ENCODE results near the gene DLL3.
"Not testable (repeated sequence)": the region's sequence is repeated elsewhere in the genome, so short reads cannot be mapped to it uniquely, and the experiment has no call there.

Gene DLL3, protein sequence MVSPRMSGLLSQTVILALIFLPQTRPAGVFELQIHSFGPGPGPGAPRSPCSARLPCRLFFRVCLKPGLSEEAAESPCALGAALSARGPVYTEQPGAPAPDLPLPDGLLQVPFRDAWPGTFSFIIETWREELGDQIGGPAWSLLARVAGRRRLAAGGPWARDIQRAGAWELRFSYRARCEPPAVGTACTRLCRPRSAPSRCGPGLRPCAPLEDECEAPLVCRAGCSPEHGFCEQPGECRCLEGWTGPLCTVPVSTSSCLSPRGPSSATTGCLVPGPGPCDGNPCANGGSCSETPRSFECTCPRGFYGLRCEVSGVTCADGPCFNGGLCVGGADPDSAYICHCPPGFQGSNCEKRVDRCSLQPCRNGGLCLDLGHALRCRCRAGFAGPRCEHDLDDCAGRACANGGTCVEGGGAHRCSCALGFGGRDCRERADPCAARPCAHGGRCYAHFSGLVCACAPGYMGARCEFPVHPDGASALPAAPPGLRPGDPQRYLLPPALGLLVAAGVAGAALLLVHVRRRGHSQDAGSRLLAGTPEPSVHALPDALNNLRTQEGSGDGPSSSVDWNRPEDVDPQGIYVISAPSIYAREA

DNA sequence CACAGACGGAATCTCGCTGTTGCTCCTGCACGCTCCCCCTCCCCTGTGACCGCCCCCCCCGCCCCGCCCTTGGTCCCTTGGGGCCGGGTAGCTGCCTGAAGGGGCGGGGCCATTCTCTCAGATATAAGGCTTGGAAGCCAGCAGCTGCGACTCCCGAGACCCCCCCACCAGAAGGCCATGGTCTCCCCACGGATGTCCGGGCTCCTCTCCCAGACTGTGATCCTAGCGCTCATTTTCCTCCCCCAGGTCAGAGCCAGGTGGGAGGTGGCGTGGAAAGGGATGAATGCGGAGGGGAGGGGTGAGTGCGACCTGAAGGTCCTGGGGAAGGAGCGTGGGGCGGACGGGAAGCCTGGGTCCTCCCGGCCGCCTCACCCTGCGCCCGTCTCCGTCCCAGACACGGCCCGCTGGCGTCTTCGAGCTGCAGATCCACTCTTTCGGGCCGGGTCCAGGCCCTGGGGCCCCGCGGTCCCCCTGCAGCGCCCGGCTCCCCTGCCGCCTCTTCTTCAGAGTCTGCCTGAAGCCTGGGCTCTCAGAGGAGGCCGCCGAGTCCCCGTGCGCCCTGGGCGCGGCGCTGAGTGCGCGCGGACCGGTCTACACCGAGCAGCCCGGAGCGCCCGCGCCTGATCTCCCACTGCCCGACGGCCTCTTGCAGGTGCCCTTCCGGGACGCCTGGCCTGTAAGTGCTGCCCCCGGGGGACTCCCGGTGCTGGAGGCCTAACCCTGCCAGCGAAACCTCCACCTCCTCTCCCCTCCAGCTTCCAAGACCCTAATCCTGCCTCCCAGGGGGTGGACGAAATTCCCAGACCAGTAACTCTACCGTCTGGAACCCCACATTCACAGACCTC is at the start of gene DLL3:
TSS of gene DLL3 (plus strand) at position 150 of the 845 bp plus-strand sequence. CDS start at position 178, 28 bp downstream.
- no peak for FAIRE-seq

DNA sequence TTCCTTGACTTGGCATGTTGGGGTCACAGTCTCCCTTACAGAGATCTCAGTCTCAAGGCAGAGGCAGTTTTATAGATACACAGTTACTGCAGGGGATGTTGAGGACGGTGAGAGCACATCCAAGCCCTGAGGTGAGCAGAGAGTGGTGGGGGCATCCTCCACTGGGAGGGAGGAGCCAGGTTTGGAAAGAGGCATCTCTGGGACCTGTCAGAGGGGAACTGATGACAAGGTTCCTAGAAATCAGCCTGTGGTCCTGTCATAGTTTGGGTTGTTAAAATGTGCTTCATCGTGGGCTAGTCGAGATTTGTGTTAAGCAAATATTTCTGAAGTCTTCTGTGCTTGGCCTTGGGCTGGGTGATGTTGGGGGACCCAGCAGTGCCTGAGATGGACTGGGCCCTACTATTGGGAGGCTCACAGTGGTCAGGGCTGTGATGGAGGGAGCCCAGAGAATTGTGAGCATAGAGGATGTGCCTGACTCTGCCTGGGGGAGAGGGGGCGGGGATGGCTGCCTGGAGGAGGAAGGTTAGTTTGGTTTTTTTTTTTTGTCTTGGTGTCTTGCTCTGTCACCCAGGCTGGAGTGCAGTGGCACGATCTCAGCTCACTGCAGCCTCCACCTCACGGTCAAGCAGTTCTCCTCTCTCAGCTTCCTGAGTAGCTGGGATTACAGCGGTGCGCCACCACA is 49.5 kb upstream of the DLL3 start:
- no peak for FAIRE-seq

DNA sequence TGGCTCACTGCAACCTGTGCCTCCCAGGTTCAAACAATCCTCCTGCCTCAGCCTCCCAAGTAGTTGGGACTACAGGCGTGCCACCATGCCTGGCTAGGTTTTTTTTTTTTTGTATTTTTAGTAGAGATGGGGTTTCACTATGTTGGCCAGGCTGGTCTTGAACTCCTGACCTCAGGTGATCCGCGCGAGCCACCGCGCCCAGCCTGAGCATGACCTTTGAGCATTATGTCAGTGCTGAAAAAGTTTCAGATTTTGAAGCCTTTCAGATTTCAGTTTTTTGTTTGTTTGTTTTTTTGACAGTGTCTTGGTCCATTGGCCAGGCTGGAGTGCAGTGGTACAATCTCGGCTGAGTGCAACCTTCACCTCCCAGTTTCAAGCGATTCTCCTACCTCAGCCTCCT is 47.5 kb upstream of the DLL3 start:
- not testable (repeated sequence) for FAIRE-seq

DNA sequence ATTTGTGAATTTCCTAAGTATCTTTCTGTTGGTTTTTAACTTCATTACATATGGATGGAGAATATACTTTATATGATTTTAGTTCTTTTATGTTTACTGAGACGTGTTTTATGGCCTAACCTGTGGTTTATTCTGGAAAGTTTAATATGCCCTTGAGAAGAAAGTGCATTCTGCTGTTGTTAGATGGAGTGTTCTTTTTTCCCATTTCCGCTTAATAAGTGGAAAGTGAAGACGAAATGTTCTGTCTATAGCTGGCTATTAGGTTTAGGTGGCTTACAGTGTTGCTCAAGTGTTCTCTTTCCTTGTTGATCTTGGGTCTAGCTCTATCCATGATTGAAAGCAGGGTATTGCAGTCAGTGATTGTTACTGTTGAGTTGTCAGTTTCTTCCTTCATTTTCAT is 35.3 kb upstream of the DLL3 start:
- FAIRE-seq, result no peak

DNA sequence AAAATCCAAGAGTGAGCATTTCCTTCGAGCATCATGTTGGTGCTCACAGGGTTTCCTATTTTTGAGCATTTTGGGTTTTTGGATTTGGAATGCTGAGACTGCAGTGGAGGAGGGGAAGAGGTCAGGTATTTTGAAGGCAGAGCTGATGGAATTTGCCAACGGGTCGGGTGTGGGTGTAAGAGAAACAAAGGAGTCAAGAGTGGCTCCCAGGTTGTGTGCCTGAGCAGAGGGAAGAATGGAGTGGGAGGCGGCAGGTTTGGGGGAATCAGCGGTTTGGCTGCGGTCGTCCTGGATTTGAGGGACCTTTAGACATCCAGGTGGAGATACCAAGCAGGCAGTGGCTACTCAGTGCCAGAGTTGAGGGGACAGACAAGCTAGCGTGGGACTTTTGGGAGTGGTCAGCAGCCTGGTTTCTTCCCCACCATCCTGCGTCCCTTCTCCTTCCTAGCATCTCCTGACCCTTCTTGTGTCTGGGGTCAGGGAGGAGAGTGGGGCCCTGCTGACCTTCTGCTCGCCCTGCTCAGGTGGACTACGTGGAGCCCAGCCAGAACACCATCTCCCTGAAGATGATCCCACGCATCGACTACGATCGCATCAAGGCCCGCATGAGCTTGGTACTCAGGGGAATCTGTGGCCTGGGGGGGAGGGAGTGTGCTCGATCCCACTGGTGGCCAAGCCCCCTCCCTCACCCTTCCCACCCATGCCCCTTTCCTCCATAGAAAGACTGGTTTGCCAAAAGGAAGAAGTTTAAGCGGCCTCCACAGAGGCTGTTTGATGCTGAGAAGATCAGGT is 32.6 kb upstream of the DLL3 start:
- FAIRE-seq, result no peak

DNA sequence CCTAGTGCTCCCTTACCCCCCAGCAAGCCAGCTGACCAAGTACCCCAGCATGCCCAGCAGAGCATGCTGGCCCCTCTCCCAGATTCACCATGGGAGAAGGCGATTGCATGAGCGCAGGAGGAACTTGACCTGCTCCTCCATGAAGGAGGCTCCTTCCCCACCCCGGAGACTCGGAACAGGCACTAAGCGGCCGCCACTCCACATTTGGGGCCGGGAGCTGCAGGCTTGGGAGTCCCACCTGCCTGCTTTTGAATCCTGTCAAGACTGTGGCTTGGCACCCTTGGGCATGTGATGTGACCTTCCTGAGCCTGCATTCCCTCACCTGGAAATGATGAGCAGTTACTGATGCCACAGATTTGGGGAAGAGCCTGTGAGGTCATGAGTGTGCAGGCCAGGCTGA is 30.8 kb upstream of the DLL3 start:
- FAIRE-seq, result no peak

DNA sequence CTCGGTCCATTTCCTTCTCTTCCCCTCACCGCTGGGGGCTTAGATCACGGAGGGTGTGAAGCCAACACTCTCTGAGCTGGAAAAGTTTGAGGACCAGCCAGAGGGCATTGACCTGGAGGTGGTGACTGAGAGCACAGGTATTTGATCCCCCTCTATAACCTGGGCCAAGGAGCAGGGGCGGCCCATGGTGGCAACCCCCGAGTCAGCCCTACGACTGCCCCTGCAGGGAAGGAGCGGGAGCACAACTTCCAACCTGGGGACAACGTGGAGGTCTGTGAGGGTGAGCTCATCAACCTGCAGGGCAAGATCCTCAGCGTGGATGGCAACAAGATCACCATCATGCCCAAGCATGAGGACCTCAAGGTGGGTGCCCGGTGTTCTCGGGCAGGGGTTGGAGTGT is 29.7 kb upstream of the DLL3 start:
- FAIRE-seq, result no peak

DNA sequence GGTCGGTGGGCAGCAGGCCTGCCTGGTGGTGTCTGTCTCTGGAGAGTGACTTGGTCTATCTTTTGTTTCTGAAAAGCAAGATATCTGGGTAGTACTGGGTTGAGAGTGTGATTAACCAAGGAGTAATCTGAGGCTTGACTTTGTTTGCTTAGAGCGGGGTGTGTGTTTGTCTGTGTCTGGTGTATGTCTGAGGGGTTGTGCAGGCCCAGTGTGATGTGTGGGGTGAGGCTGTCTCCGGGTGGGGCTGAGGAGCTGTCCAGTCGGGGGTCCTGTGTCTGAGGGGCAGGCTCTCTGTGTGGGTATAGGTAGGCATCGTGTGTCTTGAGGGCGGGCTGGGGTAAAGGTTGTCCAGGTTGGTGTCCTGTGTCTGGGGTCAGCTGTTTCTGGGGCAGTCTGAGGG is 29.2 kb upstream of the DLL3 start:
- FAIRE-seq, result no peak

DNA sequence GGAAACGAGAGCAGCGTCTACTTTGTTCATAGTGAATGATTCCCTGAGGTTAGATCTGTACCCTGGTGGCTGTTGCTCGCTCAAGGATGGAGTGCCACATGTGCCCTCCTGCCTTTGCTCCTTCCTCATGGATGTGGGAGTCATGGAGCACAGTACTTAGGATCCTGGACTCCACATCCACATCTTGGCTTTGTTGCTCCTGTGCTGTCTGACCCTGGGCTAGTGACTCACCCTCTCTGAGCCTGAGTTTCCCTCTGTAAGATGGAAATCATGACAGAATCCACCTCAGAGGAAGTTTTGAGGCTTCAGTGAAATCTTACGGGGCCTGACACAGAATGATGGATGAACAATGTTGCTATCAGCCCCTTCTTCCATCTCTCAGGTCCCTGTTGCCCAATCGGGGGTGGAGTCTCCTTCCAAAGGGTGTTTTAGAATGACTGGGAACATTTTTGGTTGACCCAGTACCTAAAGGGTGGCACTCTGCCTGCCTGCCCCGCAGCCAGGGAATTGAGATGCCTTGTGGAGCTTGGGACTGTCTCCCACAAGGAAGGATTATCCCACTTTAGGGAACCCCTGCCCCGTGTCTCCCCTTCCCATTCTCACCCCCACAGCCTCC is 27.9 kb upstream of the DLL3 start:
- no peak for FAIRE-seq

DNA sequence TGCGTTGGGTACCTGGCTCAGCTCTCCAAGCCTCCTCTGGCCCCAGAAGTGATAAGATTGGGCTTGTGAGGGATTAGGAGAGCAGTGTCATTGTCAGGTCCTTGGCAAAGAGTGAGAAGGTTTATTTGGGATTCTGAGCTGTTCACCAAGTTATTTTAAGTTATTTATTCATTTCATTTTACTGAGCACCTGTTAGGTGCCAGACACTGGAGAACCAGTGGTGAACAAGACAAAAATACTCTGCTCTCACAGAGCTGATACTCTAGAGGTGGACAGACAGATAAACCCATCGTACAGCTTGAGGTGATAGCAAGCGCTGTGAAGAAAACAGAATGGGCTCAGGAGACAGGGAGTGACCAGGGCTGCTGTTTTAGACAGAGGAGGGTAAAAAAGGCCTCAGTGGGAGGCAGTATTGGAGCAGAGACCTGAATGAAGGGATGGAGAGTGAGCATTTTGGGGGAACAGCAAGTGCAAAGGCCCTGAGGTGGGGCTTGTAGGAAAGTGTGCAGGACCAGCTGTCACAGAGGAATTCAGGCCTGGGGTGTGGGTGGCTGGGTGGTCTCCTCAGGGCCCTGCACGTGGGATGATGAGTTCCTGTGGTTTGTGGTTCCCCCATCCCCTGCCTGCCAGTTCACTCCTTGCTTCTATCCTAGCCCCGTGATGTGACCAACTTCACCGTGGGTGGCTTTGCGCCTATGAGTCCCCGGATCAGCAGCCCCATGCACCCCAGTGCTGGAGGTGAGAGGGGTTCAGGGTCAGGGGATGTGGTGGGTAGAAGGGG is 26.8 kb upstream of the DLL3 start:
- no peak for FAIRE-seq

DNA sequence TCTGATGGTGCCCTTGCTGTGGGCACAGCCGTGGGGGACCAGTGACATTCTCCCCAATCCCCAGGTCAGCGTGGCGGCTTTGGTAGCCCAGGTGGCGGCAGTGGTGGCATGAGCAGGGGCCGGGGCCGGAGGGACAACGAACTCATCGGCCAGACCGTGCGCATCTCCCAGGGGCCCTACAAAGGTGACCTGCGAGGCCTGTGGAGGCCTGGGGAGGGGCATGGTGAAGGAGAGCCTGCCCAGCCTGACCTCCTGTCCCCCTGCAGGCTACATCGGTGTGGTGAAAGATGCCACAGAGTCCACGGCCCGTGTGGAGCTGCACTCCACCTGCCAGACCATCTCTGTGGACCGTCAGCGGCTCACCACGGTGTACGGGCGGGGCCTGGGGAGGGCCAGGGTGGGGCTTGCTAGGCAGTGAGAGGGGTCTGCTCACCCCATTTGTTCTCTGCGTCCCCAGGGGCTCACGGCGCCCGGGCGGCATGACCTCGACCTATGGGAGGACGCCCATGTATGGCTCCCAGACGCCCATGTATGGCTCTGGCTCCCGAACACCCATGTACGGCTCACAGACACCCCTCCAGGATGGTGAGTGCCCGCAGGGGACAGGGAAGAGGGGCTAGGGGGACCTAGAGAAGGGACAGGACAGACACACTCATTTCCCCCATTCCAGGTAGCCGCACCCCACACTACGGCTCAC is 25.9 kb upstream of the DLL3 start:
- FAIRE-seq, result no peak

DNA sequence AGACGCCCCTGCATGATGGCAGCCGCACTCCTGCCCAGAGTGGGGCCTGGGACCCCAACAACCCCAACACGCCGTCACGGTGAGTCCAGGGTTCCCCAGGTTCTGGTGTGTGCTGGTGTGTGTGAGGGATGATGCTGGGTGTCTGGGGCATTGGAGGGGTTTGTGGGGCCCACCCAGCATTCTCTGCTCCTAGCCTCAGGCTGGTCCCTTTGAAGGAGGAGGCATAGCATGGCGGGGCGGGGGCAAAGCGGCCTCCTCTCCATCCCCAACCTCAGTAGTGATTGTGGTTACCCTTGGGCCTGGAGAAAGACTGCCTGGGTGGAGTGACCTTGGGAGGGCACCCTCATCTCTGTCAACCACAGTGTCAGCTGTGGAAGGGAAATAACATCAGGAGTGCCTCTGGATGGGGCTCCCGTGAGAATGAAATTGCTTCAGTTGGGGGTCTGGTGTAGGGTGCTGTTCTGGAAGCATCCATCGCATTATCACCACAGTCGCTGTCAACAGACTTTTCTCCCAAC is 25.2 kb upstream of the DLL3 start:
- no peak for FAIRE-seq

DNA sequence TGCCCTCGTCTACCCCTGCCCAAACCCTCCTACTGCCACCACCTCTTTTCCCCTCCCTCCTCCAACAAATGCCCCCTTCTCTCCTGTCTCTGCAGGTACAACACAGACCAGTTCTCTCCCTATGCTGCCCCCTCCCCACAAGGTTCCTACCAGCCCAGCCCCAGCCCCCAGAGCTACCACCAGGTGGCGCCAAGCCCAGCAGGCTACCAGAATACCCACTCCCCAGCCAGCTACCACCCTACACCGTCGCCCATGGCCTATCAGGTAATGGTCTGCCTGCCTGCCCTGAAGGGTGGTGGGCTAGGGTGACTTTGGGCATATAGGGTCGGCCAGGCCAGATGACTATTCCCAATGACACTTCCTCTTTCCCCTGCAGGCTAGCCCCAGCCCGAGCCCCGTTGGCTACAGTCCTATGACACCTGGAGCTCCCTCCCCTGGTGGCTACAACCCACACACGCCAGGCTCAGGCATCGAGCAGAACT is 24.6 kb upstream of the DLL3 start:
- no peak for FAIRE-seq

DNA sequence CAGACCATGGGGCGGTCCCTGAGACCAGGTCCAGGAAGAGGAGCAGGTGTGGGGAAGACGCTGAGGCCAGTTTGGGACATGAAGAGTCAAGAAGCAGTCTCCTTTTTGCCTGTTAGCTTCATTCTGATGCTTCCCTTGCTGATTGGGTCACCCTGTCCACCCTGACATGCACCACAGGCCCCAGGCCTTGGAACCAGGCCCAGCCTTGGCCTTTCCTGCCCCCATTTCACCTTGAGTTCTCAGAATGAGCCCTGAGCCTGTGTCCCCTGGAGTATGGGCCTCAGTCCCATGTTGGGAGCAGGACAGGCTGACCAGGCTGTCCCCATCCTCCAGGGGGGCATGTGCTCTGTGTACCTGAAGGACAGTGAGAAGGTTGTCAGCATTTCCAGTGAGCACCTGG is 23.0 kb upstream of the DLL3 start:
- FAIRE-seq, result no peak

DNA sequence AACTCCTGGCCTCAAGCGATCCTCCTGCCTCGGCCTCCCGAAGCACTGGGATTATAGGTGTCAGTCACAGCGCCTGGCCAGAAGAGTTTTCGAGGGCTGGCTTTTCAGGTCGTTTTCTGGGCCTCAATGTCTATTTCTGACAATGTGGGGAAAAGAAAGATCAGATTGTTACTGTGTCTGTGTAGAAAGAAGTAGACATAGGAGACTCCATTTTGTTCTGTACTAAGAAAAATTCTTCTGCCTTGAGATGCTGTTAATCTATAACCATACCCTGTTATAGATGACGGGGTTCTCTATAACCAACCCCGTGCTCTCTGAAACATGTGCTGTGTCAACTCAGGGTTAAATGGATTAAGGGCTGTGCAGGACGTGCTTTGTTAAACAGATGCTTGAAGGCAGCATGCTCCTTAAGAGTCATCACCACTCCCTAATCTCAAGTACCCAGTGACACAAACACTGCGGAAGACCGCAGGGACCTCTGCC is 19.4 kb upstream of the DLL3 start:
- not testable (repeated sequence) for FAIRE-seq

DNA sequence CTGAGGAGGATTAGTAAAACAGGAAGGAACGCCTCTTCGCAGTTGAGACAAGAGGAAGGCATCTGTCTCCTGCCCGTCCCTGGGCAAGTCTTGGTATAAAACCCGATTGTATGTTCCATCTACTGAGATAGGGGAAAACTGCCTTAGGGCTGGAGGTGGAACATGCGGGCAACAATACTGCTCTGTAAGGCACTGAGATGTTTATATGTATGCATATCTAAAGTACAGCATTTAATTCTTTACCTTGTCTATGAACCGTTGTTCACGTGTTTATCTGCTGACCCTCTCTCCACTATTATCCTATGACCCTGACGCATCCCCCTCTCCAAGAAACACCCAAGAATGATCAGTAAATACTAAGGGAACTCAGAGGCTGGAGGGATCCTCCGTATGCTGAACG is 18.8 kb upstream of the DLL3 start:
- no peak for FAIRE-seq

DNA sequence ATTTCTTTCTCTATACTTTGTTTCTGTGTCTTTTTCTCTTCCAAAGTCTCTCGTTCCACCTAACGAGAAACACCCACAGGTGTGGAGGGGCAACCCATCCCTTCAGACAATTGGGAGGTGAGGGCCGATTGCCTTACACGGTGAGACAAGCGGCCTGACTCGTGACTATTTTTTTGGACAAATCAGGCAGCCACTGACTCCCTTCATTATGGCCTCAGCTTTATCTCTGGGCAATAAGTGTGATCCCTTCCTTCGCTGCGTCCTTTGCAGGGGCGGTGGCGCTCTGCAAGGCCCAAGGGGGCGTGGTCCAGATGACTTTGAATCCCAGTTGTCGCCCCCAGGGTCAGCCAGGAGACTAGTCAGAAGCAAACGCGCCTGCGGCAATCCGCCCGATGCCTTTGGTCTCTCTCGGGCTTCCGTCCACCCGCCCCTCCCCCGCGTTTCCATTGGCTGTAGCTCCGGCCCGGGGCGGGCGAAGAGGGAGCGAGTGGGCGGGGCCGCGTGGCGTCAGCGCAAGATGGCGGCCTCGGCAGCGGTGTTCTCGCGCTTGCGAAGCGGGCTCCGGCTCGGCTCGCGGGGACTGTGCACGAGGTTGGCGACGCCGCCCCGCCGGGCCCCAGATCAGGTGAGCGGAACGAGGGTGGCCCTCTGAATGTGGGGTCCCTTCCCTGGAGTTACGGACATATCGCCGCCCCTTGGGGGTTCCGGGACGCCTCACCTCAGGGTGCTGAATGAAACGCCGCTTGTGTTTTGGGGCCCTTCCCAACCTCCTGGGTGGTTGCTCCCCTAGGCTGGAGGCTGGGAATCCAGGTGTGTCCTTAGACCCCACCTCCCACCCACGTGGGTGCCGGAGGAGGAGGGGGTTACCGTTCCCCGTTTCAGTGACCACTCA is 18.2 kb upstream of the DLL3 start, which contains the start of gene TIMM50:
TSS of gene TIMM50 (plus strand) at position 502 of the 892 bp plus-strand sequence. CDS start at position 518, 16 bp downstream.
- peak; percentile 51 for FAIRE-seq

DNA sequence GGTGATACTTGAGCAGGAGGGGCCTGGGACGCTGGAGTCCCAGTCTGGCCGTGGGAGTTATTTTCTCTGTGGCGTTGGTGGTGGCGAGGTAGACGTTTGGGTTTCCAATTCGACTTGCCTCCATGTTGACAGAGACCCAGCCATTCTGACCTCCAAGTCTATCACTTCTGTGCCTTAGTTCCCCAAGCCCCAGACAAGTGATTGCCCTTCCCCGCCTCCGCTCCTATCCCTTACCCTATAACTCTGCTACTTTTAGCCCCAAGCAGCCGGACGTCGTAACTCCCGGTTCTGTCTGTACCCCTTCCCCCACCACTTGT is 17.6 kb upstream of the DLL3 start:
- no peak for FAIRE-seq

DNA sequence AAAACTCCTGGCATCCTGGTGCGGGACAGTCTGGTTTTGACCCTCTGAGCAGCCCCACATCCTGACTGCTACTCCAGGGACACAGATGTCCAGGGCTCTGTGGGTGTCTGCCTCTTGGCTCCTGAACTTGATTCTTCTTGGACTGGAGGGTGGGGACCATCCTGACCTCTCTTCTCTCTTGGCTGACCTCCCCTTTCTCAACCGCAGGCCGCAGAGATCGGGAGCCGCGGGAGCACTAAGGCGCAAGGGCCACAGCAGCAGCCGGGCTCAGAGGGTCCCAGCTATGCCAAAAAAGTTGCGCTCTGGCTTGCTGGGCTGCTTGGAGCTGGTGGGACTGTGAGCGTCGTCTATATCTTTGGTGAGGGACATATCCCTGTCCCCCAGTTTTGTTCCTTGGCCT is 17.1 kb upstream of the DLL3 start:
- no peak for FAIRE-seq
